HG03045 (cell line): ENCODE measurements around the gene L3MBTL1.

ENCODE experiments used
- ATAC-seq: cut with Tn5 transposase; IDR thresholded peaks from one replicate; pipeline ENCODE4 v1.9.1; 2021; ENCODE audit warnings: mild to moderate bottlenecking, moderate library complexity; ENCODE audit not compliant: unreplicated experiment

Gene L3MBTL1

GRCh38 chr20:43558412-43559146 is 51.1 kb downstream of the L3MBTL1 start, which contains the start of gene SGK2:
Gene SGK2 (plus strand): TSS chr20:43559027. CDS start chr20:43566496, 7,469 bp downstream.
- no peak for ATAC-seq

GRCh38 chr20:43559147-43559987 is 51.9 kb downstream of the L3MBTL1 start:
- ATAC-seq: no peak

GRCh38 chr20:43560974-43561373 is 53.5 kb downstream of the L3MBTL1 start:
- ATAC-seq: no peak

- ATAC-seq: no peak
Measured at GRCh38 chr20:43563429-43563828, 55.9 kb downstream of the L3MBTL1 start.

GRCh38 chr20:43563991-43564390 is 56.5 kb downstream of the L3MBTL1 start:
- no peak for ATAC-seq

GRCh38 chr20:43564455-43564854 is 57.0 kb downstream of the L3MBTL1 start:
- no peak for ATAC-seq

- ATAC-seq: no peak
Measured at GRCh38 chr20:43564993-43565757, 57.7 kb downstream of the L3MBTL1 start.

- no peak for ATAC-seq
Measured at GRCh38 chr20:43565758-43566104, 58.2 kb downstream of the L3MBTL1 start.

GRCh38 chr20:43567477-43567876 is 60.0 kb downstream of the L3MBTL1 start:
- no peak for ATAC-seq

- no peak for ATAC-seq
Measured at GRCh38 chr20:43568706-43569105, 61.2 kb downstream of the L3MBTL1 start.

- ATAC-seq: no peak
Measured at GRCh38 chr20:43569282-43569681, 61.8 kb downstream of the L3MBTL1 start.

- ATAC-seq: no peak
Measured at GRCh38 chr20:43570496-43570895, 63.0 kb downstream of the L3MBTL1 start.

- ATAC-seq: no peak
Measured at GRCh38 chr20:43571310-43571709, 63.8 kb downstream of the L3MBTL1 start.

GRCh38 chr20:43571771-43572170 is 64.3 kb downstream of the L3MBTL1 start:
- ATAC-seq: no peak

- no peak for ATAC-seq
Measured at GRCh38 chr20:43572891-43573290, 65.4 kb downstream of the L3MBTL1 start.

- ATAC-seq: no peak
Measured at GRCh38 chr20:43576108-43576507, 68.6 kb downstream of the L3MBTL1 start.

GRCh38 chr20:43579861-43580793 is 72.6 kb downstream of the L3MBTL1 start:
- ATAC-seq: no peak

GRCh38 chr20:43583133-43583864 is 75.8 kb downstream of the L3MBTL1 start:
- no peak for ATAC-seq

- no peak for ATAC-seq
Measured at GRCh38 chr20:43583982-43584432, 76.5 kb downstream of the L3MBTL1 start.
